Panc1 (cell line): ENCODE results near the gene TMEM127. TPM values are rescaled to one million over a fixed set of nuclear protein-coding genes. Genes with fewer than 3 reads are reported as not detected.

Experiments
- ATAC-seq: fragments of 200-7000 bp; cut with Tn5 transposase; 2 replicates; pipeline ENCODE4 v1.9.1; 2020; ENCODE audit warnings: mild to moderate bottlenecking, moderate library complexity
- BruUV-seq: library from RNA; stranded (reverse); fragments of 400-500 nt; replicated peaks from 2 replicates; lab custom pipeline; 2021; lab: Mats Ljungman, UMichigan
- CTCF ChIA-PET: fragments of 300-600 bp; sonication (Branson Sonifier 250); formaldehyde crosslinking; loops from one replicate; lab custom pipeline; 2022; ENCODE audit warnings: antibody characterized with exemption; lab: Charles Lee
- POLR2A ChIA-PET: fragments of 300-600 bp; sonication (Branson Sonifier 250); formaldehyde crosslinking; loops from one replicate; lab custom pipeline; 2022; ENCODE audit warnings: antibody characterized with exemption; lab: Charles Lee
- DNase-seq: peaks from one replicate; pipeline ENCODE4 v3.0.0-alpha.2; 2010; ENCODE audit warnings: low read depth, low spot score
- H3K27ac ChIP-seq: 2 replicates; pipeline ENCODE4 v1.5.1; 2011; ENCODE audit warnings: mild to moderate bottlenecking, low read length, inconsistent platforms
- H3K27me3 ChIP-seq: fragments of 200-500 bp; sonication (Bioruptor generic); 2 replicates; pipeline ENCODE4 v1.6.0; 2014; ENCODE audit warnings: low read length, inconsistent platforms; ENCODE audit not compliant: control insufficient read depth, insufficient read depth
- H3K36me3 ChIP-seq: fragments of 200-500 bp; sonication (Bioruptor generic); 2 replicates; pipeline ENCODE4 v1.5.1; 2014; ENCODE audit warnings: inconsistent platforms, mild to moderate bottlenecking, low read length, moderate library complexity; ENCODE audit not compliant: control insufficient read depth, insufficient read depth
- H3K4me1 ChIP-seq: 2 replicates; pipeline ENCODE4 v1.5.1; 2011; ENCODE audit warnings: inconsistent platforms, mild to moderate bottlenecking, low read length, moderate library complexity; ENCODE audit not compliant: control insufficient read depth, insufficient read depth
- H3K4me3 ChIP-seq, 2 experiments: 2 replicates each; pipeline ENCODE4 v1.5.1; 2011 to 2012; ENCODE audit warnings: low read depth in 2 of 2, low read length in 2 of 2, mild to moderate bottlenecking in 2 of 2, inconsistent platforms in 1 of 2, moderate library complexity in 1 of 2
- H3K9me3 ChIP-seq: fragments of 200-500 bp; sonication (Bioruptor generic); 2 replicates; pipeline ENCODE4 v1.5.1; 2014; ENCODE audit warnings: low read depth, mild to moderate bottlenecking, inconsistent platforms, low read length, moderate library complexity; ENCODE audit not compliant: control insufficient read depth, insufficient read depth
- POLR2AphosphoS5 ChIP-seq: IDR thresholded peaks from 2 replicates; pipeline ENCODE4 v1.6.1; 2012; ENCODE audit warnings: mild to moderate bottlenecking, low read depth, low read length, moderate library complexity
- SIN3A ChIP-seq: IDR thresholded peaks from 2 replicates; pipeline ENCODE4 v1.6.1; 2012; ENCODE audit warnings: low read depth, mild to moderate bottlenecking, low read length, moderate library complexity, borderline replicate concordance; ENCODE audit not compliant: insufficient read depth
- TCF7L2 ChIP-seq: IDR thresholded peaks from 2 replicates; pipeline ENCODE4 v1.6.1; 2011; ENCODE audit warnings: mild to moderate bottlenecking, low read depth, low read length, inconsistent platforms
- in situ Hi-C: cut with HindIII; loops from 2 replicates; pipeline ENCODE4 v1.10.0; 2016; ENCODE audit warnings: low sequenced_read_pairs, low pct_unique_long_range_greater_than_20kb
- intact Hi-C: fragments of 100-400 bp; cut with micrococcal nuclease; formaldehyde crosslinking; loops from one replicate; pipeline ENCODE4 v1.10.0; 2022; ENCODE audit not compliant: unreplicated experiment
- total RNA-seq: library from RNA; stranded (reverse); gene quantifications from one replicate; pipeline ENCODE4 v1.2.1, GENCODE V29; 2021; ENCODE audit not compliant: unreplicated experiment
- TF ChIP-seq, protein P1 (sequence below), 2 experiments: IDR thresholded peaks; 2 replicates each; pipeline ENCODE4 v1.6.1; 2011 to 2012; ENCODE audit warnings: low read depth in 2 of 2, control low read depth in 1 of 2, low read length in 1 of 2, mild to moderate bottlenecking in 1 of 2, moderate library complexity in 1 of 2; ENCODE audit not compliant: insufficient read depth in 1 of 2
- TF ChIP-seq, protein P2 (sequence below): fragments of 450-650 bp; IDR thresholded peaks from 2 replicates; pipeline ENCODE4 v1.5.1; 2017; ENCODE audit warnings: mild to moderate bottlenecking

The TMEM127 gene
- total RNA-seq, 1 experiment from 2014 or later: 63.1 TPM

DNA sequence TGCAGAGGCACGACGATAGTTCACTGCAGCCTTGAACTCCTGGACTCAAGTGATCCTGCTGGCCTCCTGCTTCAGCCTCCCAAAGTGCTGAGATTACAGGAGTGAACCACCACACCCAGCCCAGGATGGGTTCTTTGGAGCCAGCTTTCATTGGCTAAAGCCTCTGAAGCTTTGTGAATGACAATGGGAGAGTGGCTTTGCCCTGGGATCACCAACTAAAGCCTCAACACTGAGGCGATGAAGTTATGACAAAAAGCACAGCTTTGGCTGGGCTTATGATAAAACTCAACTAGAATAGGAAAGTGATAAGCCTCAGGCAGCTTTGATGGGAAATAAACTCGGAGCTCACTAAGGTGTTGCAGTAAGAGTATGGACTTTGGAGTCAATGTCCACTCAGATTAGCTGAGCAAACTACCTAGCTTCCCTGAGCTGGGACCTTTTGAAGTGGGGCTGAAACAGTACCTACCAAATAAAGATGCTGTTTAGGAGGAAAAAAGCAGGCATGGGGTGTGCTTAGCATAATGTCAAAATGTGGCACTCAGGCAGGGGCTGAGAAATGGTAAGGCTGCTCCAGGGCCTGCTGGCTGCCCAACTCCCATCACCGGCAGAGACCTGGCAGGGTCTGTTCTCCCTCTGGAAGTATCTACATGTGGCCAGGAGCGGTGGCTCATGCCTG, 4.3 kb downstream of the TMEM127 start:
- CTCF ChIA-PET: interaction anchor here (0.7 kb wide), 1 partner anchor 27 kb away, joined by 3 read pairs; no protein-coding TSS in a partner anchor
- H3K4me3 ChIP-seq: no peak overlapping the region
- H3K27ac ChIP-seq: peak overlapping the region; percentile 36; the same call in 1 of the 2 replicates
- BruUV-seq: no TSS peak
- H3K9me3 ChIP-seq: no peaks in the 10 kb centered on the region
- no peaks in the 10 kb centered on the region; the same call in 1 of the 2 replicates for H3K36me3 ChIP-seq
- ATAC-seq (no peak), DNase-seq (no peak)
- in situ Hi-C loops: loop anchor here (25.0 kb wide), 1 partner anchor 99 kb away; no protein-coding TSS in a partner anchor
- no peaks in the 10 kb centered on the region for H3K27me3 ChIP-seq
- POLR2A ChIA-PET: interaction anchor here (0.7 kb wide), 1 partner anchor 225 kb away, joined by 14 read pairs; no protein-coding TSS in a partner anchor
- peaks cover 36% of the 10 kb centered on the region for H3K4me1 ChIP-seq
- TF ChIP-seq, protein P1, sequence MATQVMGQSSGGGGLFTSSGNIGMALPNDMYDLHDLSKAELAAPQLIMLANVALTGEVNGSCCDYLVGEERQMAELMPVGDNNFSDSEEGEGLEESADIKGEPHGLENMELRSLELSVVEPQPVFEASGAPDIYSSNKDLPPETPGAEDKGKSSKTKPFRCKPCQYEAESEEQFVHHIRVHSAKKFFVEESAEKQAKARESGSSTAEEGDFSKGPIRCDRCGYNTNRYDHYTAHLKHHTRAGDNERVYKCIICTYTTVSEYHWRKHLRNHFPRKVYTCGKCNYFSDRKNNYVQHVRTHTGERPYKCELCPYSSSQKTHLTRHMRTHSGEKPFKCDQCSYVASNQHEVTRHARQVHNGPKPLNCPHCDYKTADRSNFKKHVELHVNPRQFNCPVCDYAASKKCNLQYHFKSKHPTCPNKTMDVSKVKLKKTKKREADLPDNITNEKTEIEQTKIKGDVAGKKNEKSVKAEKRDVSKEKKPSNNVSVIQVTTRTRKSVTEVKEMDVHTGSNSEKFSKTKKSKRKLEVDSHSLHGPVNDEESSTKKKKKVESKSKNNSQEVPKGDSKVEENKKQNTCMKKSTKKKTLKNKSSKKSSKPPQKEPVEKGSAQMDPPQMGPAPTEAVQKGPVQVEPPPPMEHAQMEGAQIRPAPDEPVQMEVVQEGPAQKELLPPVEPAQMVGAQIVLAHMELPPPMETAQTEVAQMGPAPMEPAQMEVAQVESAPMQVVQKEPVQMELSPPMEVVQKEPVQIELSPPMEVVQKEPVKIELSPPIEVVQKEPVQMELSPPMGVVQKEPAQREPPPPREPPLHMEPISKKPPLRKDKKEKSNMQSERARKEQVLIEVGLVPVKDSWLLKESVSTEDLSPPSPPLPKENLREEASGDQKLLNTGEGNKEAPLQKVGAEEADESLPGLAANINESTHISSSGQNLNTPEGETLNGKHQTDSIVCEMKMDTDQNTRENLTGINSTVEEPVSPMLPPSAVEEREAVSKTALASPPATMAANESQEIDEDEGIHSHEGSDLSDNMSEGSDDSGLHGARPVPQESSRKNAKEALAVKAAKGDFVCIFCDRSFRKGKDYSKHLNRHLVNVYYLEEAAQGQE (IDR thresholded peaks at IDR 0.05; ENCODE audit: insufficient read depth in 1 of 2, low read depth in 2 of 2, low read length in 1 of 2): no peak
- TF ChIP-seq SIN3A (no peak), POLR2AphosphoS5 (no peak), TCF7L2 (no peak)
- TF ChIP-seq, protein P2, sequence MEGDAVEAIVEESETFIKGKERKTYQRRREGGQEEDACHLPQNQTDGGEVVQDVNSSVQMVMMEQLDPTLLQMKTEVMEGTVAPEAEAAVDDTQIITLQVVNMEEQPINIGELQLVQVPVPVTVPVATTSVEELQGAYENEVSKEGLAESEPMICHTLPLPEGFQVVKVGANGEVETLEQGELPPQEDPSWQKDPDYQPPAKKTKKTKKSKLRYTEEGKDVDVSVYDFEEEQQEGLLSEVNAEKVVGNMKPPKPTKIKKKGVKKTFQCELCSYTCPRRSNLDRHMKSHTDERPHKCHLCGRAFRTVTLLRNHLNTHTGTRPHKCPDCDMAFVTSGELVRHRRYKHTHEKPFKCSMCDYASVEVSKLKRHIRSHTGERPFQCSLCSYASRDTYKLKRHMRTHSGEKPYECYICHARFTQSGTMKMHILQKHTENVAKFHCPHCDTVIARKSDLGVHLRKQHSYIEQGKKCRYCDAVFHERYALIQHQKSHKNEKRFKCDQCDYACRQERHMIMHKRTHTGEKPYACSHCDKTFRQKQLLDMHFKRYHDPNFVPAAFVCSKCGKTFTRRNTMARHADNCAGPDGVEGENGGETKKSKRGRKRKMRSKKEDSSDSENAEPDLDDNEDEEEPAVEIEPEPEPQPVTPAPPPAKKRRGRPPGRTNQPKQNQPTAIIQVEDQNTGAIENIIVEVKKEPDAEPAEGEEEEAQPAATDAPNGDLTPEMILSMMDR: no peak
- intact Hi-C loops: loop anchor here (5.0 kb wide), 1 partner anchor 54 kb away; the partner anchor contains the start of gene STARD7

DNA sequence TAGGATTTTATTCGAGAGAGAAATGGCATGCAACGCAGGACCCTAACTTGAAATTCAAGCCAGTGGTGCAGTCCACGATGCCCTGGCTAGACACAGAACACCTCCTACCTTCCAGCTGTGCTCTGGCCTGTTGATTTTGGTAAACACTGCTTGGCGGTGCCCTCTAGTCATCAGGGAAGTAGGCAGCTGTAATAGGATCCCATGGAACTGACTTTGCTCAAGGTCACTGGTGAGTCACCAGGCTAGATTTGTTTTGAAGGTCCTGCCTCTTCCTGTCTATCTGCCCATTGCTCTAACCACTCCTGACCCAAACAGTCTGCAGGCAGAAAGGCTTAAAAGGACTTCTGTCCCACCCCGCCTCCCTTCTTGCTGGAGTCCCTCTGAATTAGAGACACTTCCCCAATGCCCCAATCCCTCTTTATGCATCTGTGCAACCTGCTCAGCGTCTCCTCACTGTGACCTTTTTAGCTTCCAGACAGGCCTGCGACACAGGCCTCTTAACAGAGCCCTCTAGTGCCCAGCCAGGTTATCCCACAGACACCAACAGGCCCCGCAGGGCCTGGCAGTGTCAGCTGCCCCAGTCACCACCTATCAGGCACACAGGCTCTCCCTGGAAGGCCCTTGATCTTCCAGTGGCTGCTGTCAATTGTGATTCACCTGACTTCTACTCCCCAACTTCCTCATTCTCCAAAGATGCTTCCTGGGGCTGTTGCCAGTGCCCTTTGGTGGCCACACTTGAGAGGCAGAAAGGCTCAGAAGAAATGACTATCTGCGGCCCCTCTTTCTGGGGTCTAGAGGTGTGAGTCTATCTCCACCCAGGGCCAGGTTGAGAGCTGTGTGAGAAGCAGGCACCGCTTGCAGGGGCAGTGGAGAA, 5.2 kb downstream of the TMEM127 start:
- peaks cover 36% of the 10 kb centered on the region for H3K4me1 ChIP-seq
- no peaks in the 10 kb centered on the region; the same call in 1 of the 2 replicates for H3K36me3 ChIP-seq
- H3K4me3 ChIP-seq: peak overlapping the region in 1 of 2 experiments; percentile 5; a peak in 1 of 4 replicates
- BruUV-seq: no TSS peak
- CTCF ChIA-PET: interaction anchor here (0.7 to 0.8 kb wide), 2 partner anchors 26 to 86 kb away, joined by 3 read pairs; no protein-coding TSS in a partner anchor
- peak overlapping the region; percentile 67 for H3K27ac ChIP-seq
- H3K27me3 ChIP-seq: no peaks in the 10 kb centered on the region
- ATAC-seq (peak; percentile 88), DNase-seq (peak; percentile 93)
- no peak for TF ChIP-seq SIN3A
- TF ChIP-seq TCF7L2: peak; percentile 48; the same call in 1 of the 2 replicates
- TF ChIP-seq, protein P1 (IDR thresholded peaks at IDR 0.05; ENCODE audit: insufficient read depth in 1 of 2, low read depth in 2 of 2, low read length in 1 of 2): no peak
- TF ChIP-seq, protein P2: peak; percentile 83
- TF ChIP-seq POLR2AphosphoS5: no peak
- in situ Hi-C loops (loop anchor here (25.0 kb wide), 1 partner anchor 98 kb away; no protein-coding TSS in a partner anchor), intact Hi-C loops (loop anchor here (5.0 kb wide), 1 partner anchor 53 kb away; the partner anchor contains the start of gene STARD7)
- no peaks in the 10 kb centered on the region for H3K9me3 ChIP-seq
- POLR2A ChIA-PET: no interaction called here
